GM13976 (cell line): ENCODE results near the gene SH3TC1.

Experiments
- DNase-seq: peaks from one replicate; pipeline ENCODE4 v3.0.0; 2012; ENCODE audit warnings: low spot score
- in situ Hi-C: fragments of 300-500 bp; cut with MboI; formaldehyde crosslinking; loops from one replicate; pipeline ENCODE4 v1.12.0; 2022; ENCODE audit warnings: low sequenced_read_pairs, mixed read lengths, inconsistent platforms; ENCODE audit not compliant: unreplicated experiment
- TF ChIP-seq, protein P1 (sequence below): IDR thresholded peaks from 2 replicates; pipeline ENCODE4 v1.5.1; 2012; ENCODE audit warnings: borderline replicate concordance, mild to moderate bottlenecking; ENCODE audit not compliant: insufficient read depth; ENCODE audit errors: extremely low read depth, missing control alignments, control extremely low read depth

Gene SH3TC1

DNA sequence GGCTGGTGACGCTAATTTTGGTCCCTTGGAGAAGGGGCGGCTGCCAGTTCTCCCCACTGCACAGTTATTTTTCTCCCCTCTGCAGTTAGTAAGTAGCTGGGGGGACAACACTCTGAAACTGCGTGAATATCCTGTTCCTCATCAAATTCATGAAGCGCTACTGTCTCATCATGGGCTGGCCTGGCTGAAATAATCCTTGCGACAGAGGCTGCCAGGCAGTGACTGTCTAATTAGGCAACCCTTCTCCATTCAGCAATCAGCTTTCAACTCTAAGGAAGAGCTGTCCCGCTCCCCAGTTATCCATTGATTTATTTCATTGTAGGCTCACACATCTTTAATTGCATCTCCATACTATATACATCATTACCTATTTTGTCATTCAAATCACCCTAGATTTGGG lies 8.2 kb downstream of the SH3TC1 start:
- TF ChIP-seq, protein P1, sequence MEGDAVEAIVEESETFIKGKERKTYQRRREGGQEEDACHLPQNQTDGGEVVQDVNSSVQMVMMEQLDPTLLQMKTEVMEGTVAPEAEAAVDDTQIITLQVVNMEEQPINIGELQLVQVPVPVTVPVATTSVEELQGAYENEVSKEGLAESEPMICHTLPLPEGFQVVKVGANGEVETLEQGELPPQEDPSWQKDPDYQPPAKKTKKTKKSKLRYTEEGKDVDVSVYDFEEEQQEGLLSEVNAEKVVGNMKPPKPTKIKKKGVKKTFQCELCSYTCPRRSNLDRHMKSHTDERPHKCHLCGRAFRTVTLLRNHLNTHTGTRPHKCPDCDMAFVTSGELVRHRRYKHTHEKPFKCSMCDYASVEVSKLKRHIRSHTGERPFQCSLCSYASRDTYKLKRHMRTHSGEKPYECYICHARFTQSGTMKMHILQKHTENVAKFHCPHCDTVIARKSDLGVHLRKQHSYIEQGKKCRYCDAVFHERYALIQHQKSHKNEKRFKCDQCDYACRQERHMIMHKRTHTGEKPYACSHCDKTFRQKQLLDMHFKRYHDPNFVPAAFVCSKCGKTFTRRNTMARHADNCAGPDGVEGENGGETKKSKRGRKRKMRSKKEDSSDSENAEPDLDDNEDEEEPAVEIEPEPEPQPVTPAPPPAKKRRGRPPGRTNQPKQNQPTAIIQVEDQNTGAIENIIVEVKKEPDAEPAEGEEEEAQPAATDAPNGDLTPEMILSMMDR, result no peak
- in situ Hi-C loops, result no loop called here
- DNase-seq, result no peak

DNA sequence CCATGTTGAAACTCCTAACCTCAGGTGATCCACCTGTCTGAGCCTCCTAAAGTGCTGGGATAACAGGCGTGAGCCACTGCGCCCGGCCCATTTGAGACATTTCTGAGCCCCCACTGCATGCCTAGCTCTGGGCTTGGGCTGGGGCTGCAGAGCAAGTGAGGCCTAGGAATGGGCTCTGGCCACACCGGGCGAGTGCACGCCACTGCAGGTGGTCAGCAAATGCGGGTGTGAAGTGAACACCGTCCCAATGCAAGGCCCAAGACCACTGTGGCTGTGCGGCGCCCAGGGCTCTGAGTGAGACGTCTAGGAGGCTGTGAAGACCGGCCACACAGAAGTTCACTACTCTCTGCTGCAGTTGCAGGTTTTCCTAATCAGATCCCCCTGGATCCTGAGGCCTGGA lies 9.5 kb downstream of the SH3TC1 start:
- TF ChIP-seq, protein P1, result no peak
- DNase-seq, result no peak
- in situ Hi-C loops, result no loop called here

DNA sequence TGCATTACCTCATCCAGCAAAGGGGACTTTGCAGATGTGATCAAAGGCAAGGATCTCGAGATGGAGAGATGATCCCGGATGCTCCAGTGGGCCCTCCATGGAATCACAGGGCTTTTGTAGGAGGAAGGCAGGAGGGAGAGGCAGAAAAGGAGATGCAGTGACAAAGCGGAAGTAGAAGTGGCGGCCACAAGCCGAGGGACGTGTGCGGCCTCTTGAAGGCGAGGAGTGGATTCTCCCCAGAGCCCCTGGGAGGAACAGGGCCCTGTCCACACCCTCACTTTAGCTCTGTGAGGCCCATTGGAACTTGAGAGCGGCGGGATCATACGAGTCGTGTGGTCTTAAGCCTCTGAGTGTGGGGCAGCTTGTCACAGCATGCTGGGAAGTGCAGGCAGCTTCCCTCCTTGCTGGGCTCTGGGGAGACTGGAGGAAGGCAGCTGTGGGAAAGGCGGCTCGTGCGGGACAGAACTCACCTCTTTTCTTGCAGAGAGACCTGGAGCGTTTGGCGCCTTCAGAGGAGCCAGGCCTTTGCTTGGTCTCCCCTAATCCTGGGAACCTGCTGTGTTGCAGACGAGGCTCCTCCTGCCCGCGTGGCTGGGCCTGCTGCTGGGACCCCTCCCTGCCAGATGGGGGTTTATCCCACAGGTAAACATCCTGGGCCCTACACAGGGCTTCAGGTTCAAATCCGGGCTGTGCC lies 10.2 kb downstream of the SH3TC1 start:
- DNase-seq, result no peak
- in situ Hi-C loops, result no loop called here
- TF ChIP-seq, protein P1, result no peak

DNA sequence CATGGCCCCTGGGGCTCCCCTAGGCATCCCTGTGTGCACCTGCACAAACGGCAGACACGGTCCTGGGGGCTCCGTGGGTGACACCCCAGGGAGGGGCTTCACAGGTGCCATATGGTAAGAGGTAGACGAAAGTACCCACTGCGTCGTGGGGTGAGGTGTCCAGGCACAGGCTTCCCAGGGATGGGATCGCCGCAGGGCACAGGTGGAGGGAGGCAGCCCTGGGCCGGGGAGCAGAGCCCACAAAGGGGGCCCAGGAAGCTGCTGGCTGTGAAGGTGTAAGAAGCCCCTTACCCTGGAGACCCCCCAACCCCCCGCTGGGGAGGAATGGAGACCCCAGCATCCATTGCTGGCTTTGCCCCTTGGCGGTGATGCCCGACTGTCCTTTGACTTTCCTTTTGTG lies 10.9 kb downstream of the SH3TC1 start:
- DNase-seq, result no peak
- TF ChIP-seq, protein P1, result no peak
- in situ Hi-C loops, result no loop called here

DNA sequence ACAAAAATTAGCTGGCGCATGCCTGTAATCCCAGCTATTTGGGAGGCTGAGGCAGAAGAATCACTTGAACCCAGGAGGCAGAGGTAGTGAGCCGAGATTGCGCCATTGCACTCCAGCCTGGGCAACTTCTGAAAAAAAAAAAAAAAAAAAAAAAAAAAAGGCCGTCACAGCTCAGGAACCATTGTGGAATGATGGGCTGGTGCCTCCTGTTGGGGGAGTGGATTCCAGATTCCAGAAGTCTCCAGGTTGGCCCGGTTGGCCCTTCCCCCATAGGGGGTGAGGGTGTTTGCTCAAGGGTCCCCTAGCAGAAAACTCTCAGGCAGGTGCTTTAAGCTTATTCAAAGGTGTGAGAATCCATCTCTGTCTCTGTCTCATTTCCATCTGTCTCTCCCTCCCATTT lies 11.5 kb downstream of the SH3TC1 start:
- DNase-seq, result no peak
- TF ChIP-seq, protein P1, result no peak
- in situ Hi-C loops, result no loop called here

DNA sequence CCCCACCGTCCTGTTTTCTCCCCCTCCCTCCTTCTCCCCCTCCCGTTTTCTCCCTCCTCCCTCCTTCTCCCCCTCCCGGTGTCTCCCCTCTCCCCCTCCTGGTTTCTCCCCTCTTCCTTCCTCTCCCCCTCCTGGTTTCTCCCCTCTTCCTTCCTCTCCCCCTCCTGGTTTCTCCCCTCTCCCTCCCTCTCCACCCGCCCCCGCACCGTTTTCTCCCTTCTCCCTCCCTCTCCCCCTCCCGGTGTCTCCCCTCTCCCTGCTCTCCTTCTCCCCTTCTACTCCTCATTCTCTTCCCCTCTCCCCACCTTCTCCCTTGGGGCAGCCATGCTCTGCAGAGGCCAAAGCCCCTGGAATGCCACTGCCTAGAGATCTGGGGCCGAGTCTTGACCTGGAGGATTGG lies 12.2 kb downstream of the SH3TC1 start:
- TF ChIP-seq, protein P1, result no peak
- no peak for DNase-seq
- in situ Hi-C loops, result no loop called here
